Neural crest cell (in vitro differentiated cells): ENCODE data around the gene SIRT4. TPM values are rescaled to one million over a fixed set of nuclear protein-coding genes. Genes with fewer than 3 reads are reported as not detected.
A peak's percentile ranks its signal among the peaks of the same experiment; 100 is the strongest.
"Not testable (repeated sequence)": the region's sequence is repeated elsewhere in the genome, so short reads cannot be mapped to it uniquely, and the experiment has no call there.

Source experiments
- DNase-seq: peaks from one replicate; pipeline ENCODE4 v3.0.0; 2021; ENCODE audit warnings: low read depth, mixed read lengths, low spot score
- H3K27ac Mint-ChIP-seq: one replicate; pipeline ENCODE4 v1.8.0; 2021; ENCODE audit warnings: mild to moderate bottlenecking, mixed read lengths; ENCODE audit not compliant: unreplicated experiment
- H3K27me3 Mint-ChIP-seq: 2 replicates; pipeline ENCODE4 v1.8.0; 2021; ENCODE audit warnings: low read depth, mild to moderate bottlenecking, mixed read lengths
- H3K36me3 Mint-ChIP-seq: 2 replicates; pipeline ENCODE4 v1.8.0; 2021; ENCODE audit warnings: low read depth, mild to moderate bottlenecking, mixed read lengths
- H3K4me1 Mint-ChIP-seq: 2 replicates; pipeline ENCODE4 v1.8.0; 2021; ENCODE audit warnings: mixed read lengths
- H3K4me3 Mint-ChIP-seq: one replicate; pipeline ENCODE4 v1.8.0; 2021; ENCODE audit warnings: mild to moderate bottlenecking, mixed read lengths
- H3K9me3 Mint-ChIP-seq: 2 replicates; pipeline ENCODE4 v1.8.0; 2021; ENCODE audit warnings: mixed read lengths
- long read RNA-seq: library from polyadenylated mRNA; unstranded; transcript quantifications from one replicate; pipeline ENCODE4 v2.0.0, GENCODE V29; 2020
- total RNA-seq: library from RNA; stranded (reverse); gene quantifications from 2 replicates; pipeline ENCODE4 v1.2.1, GENCODE V29; 2021
- TF ChIP-seq, protein P1 (sequence below): fragments of 200-600 bp; sonication (generic); conservative IDR thresholded peaks from 2 replicates; pipeline ENCODE4 v1.5.0; 2021; ENCODE audit warnings: antibody characterized with exemption, mild to moderate bottlenecking

The SIRT4 gene
- total RNA-seq = 1.7 TPM in 2 replicates
- long read RNA-seq, partial matches to known transcripts = 0 of 5 reads
- long read RNA-seq, other reads (novel, unspliced or antisense) = 0 of 5 reads

DNA sequence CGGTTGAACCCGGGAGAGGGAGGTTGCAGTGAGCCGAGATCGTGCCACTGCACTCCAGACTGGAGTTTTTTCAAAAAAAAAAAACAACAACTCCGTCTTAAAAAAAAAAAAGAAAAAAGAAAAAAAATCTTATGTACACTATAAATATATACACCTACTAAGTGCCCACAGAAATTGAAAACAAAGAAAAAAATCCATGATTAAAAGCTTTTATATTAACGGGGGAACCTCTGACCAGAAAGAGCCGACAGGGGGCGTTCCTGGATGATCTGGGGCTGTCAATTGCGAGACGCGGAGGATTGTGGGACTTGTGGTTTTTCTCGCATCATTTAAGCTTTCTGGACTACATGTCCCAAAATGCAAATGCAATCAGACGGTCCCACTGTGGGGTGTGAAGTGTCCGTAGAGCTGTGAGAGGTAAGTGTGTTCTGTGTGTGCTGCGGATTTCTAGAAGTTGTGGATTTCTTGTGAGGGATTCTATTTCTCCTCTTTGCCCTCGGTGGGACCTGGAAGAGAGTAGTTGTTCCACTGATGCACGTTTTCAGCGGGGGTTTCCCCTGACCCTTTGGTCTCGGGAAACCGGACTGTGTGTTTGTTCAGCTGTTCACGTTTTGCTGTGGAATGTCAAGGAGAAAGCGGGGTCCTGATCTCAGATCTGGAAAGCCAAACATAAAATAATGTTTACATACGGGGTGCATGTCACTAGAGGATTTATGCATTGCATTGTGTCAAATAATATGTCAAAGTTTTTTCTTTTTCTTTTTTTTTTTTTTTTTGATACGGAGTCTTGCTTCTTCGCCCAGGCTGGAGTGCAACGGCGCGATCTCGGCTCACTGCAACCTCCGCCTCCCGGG, at the start of gene SIRT4:
Gene SIRT4, plus strand, starts transcription at position 360 of the 854 bp plus-strand sequence. CDS start 1,241 bp downstream, outside the sequence.
- peak; percentile 88 for DNase-seq
- TF ChIP-seq, protein P1, sequence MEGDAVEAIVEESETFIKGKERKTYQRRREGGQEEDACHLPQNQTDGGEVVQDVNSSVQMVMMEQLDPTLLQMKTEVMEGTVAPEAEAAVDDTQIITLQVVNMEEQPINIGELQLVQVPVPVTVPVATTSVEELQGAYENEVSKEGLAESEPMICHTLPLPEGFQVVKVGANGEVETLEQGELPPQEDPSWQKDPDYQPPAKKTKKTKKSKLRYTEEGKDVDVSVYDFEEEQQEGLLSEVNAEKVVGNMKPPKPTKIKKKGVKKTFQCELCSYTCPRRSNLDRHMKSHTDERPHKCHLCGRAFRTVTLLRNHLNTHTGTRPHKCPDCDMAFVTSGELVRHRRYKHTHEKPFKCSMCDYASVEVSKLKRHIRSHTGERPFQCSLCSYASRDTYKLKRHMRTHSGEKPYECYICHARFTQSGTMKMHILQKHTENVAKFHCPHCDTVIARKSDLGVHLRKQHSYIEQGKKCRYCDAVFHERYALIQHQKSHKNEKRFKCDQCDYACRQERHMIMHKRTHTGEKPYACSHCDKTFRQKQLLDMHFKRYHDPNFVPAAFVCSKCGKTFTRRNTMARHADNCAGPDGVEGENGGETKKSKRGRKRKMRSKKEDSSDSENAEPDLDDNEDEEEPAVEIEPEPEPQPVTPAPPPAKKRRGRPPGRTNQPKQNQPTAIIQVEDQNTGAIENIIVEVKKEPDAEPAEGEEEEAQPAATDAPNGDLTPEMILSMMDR = peak; percentile 90
- H3K9me3 Mint-ChIP-seq = no peaks in the 10 kb centered on the region

GRCh38 chr12:120253313-120253712, 48.8 kb upstream of the SIRT4 start:
- H3K36me3 Mint-ChIP-seq, H3K27ac Mint-ChIP-seq, DNase-seq, H3K4me3 Mint-ChIP-seq, H3K9me3 Mint-ChIP-seq, H3K27me3 Mint-ChIP-seq: not testable (repeated sequence)
- peaks cover 23% of the 10 kb centered on the region for H3K4me1 Mint-ChIP-seq

More for the DNA sequence above, at the start of gene SIRT4:
- H3K4me1 Mint-ChIP-seq = peaks cover 6% of the 10 kb centered on the region
- H3K36me3 Mint-ChIP-seq = no peaks in the 10 kb centered on the region
- no peaks in the 10 kb centered on the region for H3K27me3 Mint-ChIP-seq
- peak within 1 kb of the TSS; percentile 91 for H3K4me3 Mint-ChIP-seq
- peak within 1 kb of the TSS; percentile 89 for H3K27ac Mint-ChIP-seq

DNA sequence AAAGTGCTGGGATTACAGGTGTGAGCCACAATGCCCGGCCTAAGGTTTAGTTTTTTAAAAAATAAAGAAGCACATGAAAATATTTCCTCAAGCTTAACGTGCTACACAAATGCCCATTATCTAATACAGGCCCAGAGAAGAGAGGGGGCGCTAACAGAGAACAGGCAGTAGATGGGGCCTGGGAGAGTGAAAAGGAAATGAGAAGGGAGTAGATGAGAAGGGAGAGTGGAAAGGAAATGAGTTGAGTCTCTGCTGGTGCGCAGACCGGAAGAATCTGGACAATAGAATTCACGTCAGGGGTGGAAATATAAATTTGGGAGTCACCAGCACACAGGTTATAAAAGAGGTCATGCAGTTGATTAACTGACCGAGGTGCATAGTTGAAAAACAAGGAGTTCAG, 47.3 kb upstream of the SIRT4 start:
- TF ChIP-seq, protein P1 = no peak
- DNase-seq = no peak
- Mint-ChIP-seq H3K27ac (no peak overlapping the region), H3K9me3 (no peaks in the 10 kb centered on the region), H3K27me3 (no peaks in the 10 kb centered on the region), H3K4me3 (no peak overlapping the region), H3K4me1 (peaks cover 26% of the 10 kb centered on the region), H3K36me3 (peaks cover 2% of the 10 kb centered on the region)

GRCh38 chr12:120257041-120257821, 44.9 kb upstream of the SIRT4 start:
- H3K27me3 Mint-ChIP-seq = no peaks in the 10 kb centered on the region
- DNase-seq = no peak
- H3K4me3 Mint-ChIP-seq = no peak overlapping the region

DNA sequence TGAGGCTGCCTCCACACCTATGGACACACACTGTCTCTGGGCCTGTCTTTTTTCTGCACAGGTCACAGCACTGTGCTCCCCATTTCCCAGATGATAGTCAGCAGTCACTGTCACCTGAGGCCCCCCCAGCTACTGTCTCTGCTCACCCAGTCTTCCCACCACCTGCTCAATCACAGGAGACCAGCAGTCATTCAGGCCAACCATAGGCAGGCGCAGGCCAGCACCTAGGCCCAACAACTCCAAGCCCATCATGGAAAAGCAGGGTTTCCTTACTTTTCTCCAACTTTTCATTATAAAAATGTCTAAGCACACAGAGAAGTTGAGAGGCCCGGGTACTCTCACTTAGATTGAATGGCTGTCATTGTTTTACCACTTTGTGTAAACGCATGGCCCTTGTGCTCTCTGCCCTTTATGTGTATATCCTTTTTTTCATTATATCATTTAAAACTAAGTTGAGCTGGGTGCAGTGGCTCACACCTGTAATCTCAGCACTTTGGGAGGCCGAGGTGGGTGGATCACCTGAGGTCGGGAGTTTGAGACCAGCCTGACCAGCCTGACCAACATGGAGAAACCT, 43.7 kb upstream of the SIRT4 start:
- H3K9me3 Mint-ChIP-seq = no peaks in the 10 kb centered on the region
- H3K36me3 Mint-ChIP-seq = peaks cover 2% of the 10 kb centered on the region
- H3K27ac Mint-ChIP-seq = peak overlapping the region; percentile 95
- no peak overlapping the region for H3K4me3 Mint-ChIP-seq
- no peak for DNase-seq
- no peaks in the 10 kb centered on the region for H3K27me3 Mint-ChIP-seq
- TF ChIP-seq, protein P1 = no peak
- peaks cover 53% of the 10 kb centered on the region for H3K4me1 Mint-ChIP-seq

More at GRCh38 chr12:120257041-120257821, 44.9 kb upstream of the SIRT4 start:
- Mint-ChIP-seq H3K36me3 (peaks cover 2% of the 10 kb centered on the region), H3K9me3 (no peaks in the 10 kb centered on the region), H3K4me1 (peaks cover 42% of the 10 kb centered on the region), H3K27ac (peak overlapping the region; percentile 9)
- TF ChIP-seq, protein P1 = no peak
